SK-N-SH treated with all-trans-retinoic acid at 6 μM for 48 hours (cell line): ENCODE results near the gene RNASE11.

Experiments
- ARNTL ChIP-seq: fragments of 450-650 bp; formaldehyde crosslinking; IDR thresholded peaks from 2 replicates; pipeline ENCODE4 v1.5.0; 2020; ENCODE audit warnings: low read depth, mild to moderate bottlenecking, moderate library complexity, borderline replicate concordance
- ESRRG ChIP-seq: fragments of 250-450 bp; sonication (Bioruptor Pico); IDR thresholded peaks from 2 replicates; pipeline ENCODE4 v1.6.1; 2021; ENCODE audit warnings: mild to moderate bottlenecking
- RARB ChIP-seq: fragments of 250-450 bp; sonication (Bioruptor Pico); IDR thresholded peaks from 2 replicates; pipeline ENCODE4 v1.8.0; 2021; ENCODE audit warnings: mild to moderate bottlenecking, moderate library complexity
- TSHZ2 ChIP-seq: fragments of 250-450 bp; sonication (Bioruptor Pico); IDR thresholded peaks from 2 replicates; pipeline ENCODE4 v1.5.0; 2020; ENCODE audit warnings: mild to moderate bottlenecking, moderate library complexity
- ZNF70 ChIP-seq: fragments of 450-650 bp; formaldehyde crosslinking; IDR thresholded peaks from 2 replicates; pipeline ENCODE4 v1.5.0; 2020; ENCODE audit warnings: mild to moderate bottlenecking, moderate library complexity

- TF ChIP-seq ESRRG = no peak
- no peak for TF ChIP-seq ARNTL (CRISPR knock-in tag)
- no peak for TF ChIP-seq ZNF70 (CRISPR knock-in tag)
- no peak for TF ChIP-seq TSHZ2 (CRISPR knock-in tag)
- TF ChIP-seq RARB = no peak
These were observed 28.2 kb upstream of the RNASE11 start for GRCh38 chr14:20615996-20616395.
